ENCODE results near the gene ANKRD40.

Gene ANKRD40

GRCh38 chr17:50645748-50646682 lies 61.7 kb downstream of the ANKRD40 start:
- DNase-seq (ENCODE audit: low spot score): no peak

Measured in AG08396 (cell line).